Body of pancreas (tissue), 4 donors: ENCODE measurements around the gene ANKRD17. TPM values are rescaled to one million over a fixed set of nuclear protein-coding genes. Genes with fewer than 3 reads are reported as not detected.
"Not testable (repeated sequence)": the region's sequence is repeated elsewhere in the genome, so short reads cannot be mapped to it uniquely, and the experiment has no call there.

Experiments used
- ATAC-seq: fragments of 150-250 bp; one replicate; pipeline ENCODE4 v1.9.1; 2016
- DNase-seq, 4 donors: peaks; one replicate each; pipeline ENCODE4 v3.0.0-alpha.2; 2019
- H3K27ac ChIP-seq, 4 donors: fragments of 200-600 bp; sonication (generic); 1 replicate in 3 of 4; 2 replicates in 1 of 4; pipeline versions ENCODE4 v1.5.1 to v1.6.1; 2016 to 2019; ENCODE audit warnings: mild to moderate bottlenecking in 1 of 4, mixed read lengths in 1 of 4, moderate library complexity in 1 of 4
- H3K27me3 ChIP-seq, 2 donors: fragments of 200-600 bp; sonication (generic); one replicate each; pipeline ENCODE4 v1.6.0; 2016; ENCODE audit warnings: mild to moderate bottlenecking in 1 of 2
- H3K36me3 ChIP-seq, 2 donors: fragments of 200-600 bp; sonication (generic); replicated peaks in 1 of 2; 2 replicates each; pipeline ENCODE4 v1.5.1; 2016; ENCODE audit warnings: low read depth in 2 of 2; ENCODE audit not compliant: insufficient read depth in 1 of 2
- H3K4me1 ChIP-seq: fragments of 200-600 bp; sonication (generic); one replicate; pipeline ENCODE4 v1.6.0; 2016
- H3K4me3 ChIP-seq, 2 donors: fragments of 200-600 bp; sonication (generic); 1 replicate in 1 of 2; 2 replicates in 1 of 2; pipeline ENCODE4 v1.5.1; 2016 to 2019
- H3K9me3 ChIP-seq, 3 donors: fragments of 200-600 bp; sonication (generic); 1 replicate in 2 of 3; 2 replicates in 1 of 3; pipeline ENCODE4 v1.5.1; 2016
- POLR2A ChIP-seq, 3 donors: fragments of 450-650 bp; IDR thresholded peaks; one replicate each; pipeline ENCODE4 v1.6.1; 2016; ENCODE audit warnings: antibody characterized with exemption in 3 of 3, mild to moderate bottlenecking in 2 of 3
- WGBS, 2 donors: methylation state at CpG; one replicate each; pipeline ENCODE4 v1.1.5; 2017; 5-methylcytosine and 5-hydroxymethylcytosine counted together
- intact Hi-C: fragments of 100-400 bp; cut with DNase I; formaldehyde crosslinking; loops from one replicate; pipeline ENCODE4 v1.15.1; 2023
- total RNA-seq, 2 donors: library from RNA; depleted of rRNA; stranded (reverse); fragments of >200 nt; gene quantifications; one replicate each; pipeline ENCODE4 v1.1.0, GENCODE V29; 2016
- TF ChIP-seq, protein P1 (sequence below), 7 experiments: fragments of 450-650 bp in 4 of 7; fragments of 200-600 bp in 3 of 7; sonication (generic) in 3 of 7; IDR thresholded peaks; one replicate each; pipeline ENCODE4 v1.5.1; 2016 to 2019; ENCODE audit warnings: antibody characterized with exemption in 7 of 7

Gene ANKRD17
- total RNA-seq, 2 donors from 2014 or later, result 32.4 to 36.3 TPM

DNA sequence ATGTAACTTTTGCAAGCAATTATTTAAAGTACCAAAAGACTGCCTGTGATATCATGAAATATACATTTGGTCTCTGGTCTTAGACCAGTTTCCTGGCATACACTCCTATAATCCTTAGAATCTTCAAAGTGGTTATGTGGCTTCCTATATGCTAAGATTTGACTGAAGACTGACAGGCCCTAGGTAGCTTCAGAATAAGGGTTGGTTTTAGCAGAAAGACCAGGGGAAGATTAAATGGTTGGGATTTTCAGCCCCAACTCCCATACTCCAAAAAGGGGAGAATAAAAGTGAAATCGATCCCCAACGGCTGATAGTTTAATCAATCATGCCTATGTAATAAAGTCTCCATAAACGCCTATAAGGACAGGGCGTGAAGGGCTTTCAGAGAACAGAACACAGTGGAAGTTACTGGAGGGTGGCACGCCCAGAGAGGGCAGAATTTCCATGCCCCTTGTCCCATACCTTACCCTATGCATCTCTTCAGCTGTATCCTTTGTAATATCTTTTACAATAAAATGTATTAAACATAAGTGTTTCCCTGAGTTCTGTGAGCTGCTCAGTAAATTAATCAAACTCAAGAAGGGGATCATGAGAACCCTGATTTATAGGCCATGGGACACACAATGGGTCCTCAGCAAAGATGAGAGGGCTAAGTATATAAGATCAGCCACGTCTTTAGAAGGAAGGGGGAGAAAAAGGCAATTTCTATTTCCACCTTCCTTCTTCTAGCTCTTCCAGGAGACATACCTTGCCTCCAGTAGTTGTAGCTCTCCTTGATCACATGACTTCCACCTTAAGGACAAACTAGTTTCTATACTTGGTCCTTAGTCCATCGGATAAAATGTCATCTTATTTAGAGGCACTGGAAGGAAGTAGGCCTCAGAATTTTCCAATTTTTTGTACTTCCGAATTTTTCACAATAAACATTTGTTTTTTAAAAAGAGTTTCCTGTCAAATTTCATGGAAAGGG is 26.8 kb downstream of the ANKRD17 start:
- H3K27me3 ChIP-seq, result no peaks in the 10 kb centered on the region
- no peaks in the 10 kb centered on the region for H3K9me3 ChIP-seq
- peaks cover 12% of the 10 kb centered on the region for H3K4me1 ChIP-seq
- H3K36me3 ChIP-seq, result no peaks in the 10 kb centered on the region
- intact Hi-C loops, result no loop called here
- no peak for ATAC-seq
- no peak overlapping the region for H3K27ac ChIP-seq
- 91 to 94% methylated on average over 8 of the region's 8 CpGs for WGBS, 2 donors
- TF ChIP-seq POLR2A (IDR thresholded peaks at IDR 0.05), result no peak
- TF ChIP-seq, protein P1, sequence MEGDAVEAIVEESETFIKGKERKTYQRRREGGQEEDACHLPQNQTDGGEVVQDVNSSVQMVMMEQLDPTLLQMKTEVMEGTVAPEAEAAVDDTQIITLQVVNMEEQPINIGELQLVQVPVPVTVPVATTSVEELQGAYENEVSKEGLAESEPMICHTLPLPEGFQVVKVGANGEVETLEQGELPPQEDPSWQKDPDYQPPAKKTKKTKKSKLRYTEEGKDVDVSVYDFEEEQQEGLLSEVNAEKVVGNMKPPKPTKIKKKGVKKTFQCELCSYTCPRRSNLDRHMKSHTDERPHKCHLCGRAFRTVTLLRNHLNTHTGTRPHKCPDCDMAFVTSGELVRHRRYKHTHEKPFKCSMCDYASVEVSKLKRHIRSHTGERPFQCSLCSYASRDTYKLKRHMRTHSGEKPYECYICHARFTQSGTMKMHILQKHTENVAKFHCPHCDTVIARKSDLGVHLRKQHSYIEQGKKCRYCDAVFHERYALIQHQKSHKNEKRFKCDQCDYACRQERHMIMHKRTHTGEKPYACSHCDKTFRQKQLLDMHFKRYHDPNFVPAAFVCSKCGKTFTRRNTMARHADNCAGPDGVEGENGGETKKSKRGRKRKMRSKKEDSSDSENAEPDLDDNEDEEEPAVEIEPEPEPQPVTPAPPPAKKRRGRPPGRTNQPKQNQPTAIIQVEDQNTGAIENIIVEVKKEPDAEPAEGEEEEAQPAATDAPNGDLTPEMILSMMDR (IDR thresholded peaks at IDR 0.05), result no peak
- DNase-seq, result no peak
- H3K4me3 ChIP-seq, result no peak overlapping the region

DNA sequence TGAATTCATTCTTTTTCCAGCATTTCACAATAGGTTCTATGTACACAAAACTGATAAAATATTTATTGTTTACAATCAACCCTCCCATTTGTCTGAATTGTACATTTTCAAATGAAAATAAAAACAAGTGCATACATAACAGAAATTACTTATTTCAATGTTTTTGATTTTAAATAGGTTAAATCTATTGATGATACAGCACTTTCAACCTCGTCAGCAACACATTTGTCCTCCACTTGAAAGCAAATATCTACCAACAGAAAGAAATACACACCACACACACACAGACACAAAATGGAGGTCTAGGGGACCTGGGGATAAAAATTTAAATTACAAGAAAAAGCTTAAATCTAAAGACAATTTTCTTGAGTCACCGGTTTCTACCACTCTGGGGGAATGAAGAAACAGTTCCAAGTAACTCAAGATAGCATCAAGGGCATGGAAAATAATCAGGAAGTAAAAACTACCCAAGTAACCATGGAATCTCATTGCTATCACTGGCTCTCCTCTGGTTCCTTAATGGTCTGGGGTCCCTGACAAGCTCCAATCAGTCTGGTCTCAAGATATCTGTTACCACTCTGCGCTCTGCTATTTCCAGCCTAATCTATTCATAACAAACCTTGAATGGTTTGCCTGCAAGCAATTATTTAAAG is 27.6 kb downstream of the ANKRD17 start:
- H3K36me3 ChIP-seq, result no peaks in the 10 kb centered on the region
- intact Hi-C loops, result no loop called here
- WGBS, 2 donors, result 85% methylated on average over 3 of the region's 3 CpGs
- ATAC-seq (no peak), DNase-seq (no peak)
- TF ChIP-seq POLR2A (IDR thresholded peaks at IDR 0.05), result no peak
- TF ChIP-seq, protein P1 (IDR thresholded peaks at IDR 0.05), result no peak
- no peak overlapping the region for H3K27ac ChIP-seq
- no peak overlapping the region for H3K4me3 ChIP-seq
- no peaks in the 10 kb centered on the region for H3K9me3 ChIP-seq
- peaks cover 10% of the 10 kb centered on the region for H3K4me1 ChIP-seq
- no peaks in the 10 kb centered on the region for H3K27me3 ChIP-seq

DNA sequence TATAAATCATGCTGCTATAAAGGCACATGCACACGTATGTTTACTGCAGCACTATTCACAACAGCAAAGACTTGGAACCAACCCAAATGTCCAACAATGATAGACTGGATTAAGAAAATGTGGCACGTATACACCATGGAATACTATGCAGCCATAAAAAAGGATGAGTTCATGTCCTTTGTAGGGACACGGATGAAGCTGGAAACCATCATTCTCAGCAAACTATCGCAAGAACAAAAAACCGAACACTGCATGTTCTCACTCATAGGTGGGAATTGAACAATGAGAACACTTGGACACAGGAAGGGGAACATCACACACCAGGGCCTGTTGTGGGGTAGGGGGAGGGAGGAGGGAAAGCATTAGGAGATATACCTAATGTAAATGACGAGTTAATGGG is 29.8 kb downstream of the ANKRD17 start:
- H3K9me3 ChIP-seq, H3K27me3 ChIP-seq, intact Hi-C loops, H3K27ac ChIP-seq, ATAC-seq, DNase-seq, H3K4me1 ChIP-seq, H3K36me3 ChIP-seq, H3K4me3 ChIP-seq: not testable (repeated sequence)
- WGBS, 2 donors, result 92 to 93% methylated on average over 6 of the region's 6 CpGs

DNA sequence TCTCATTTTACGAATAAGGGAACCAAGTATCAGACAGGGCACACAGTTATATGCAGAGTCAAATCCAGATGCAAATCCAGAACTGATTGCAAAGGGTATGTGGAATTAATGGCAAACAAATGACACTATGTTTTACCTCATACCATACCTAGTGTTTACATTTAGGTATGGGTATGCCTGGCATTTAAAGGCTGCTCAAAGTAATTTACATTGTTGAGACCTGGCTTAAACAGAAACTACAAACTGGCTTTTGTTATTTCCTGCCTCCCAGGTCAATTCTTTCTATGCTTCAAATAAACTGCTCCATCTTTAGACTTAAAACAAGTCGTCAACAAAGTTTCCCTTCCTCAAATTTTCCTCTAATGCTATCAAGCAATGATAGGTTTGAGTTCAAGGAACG is 33.7 kb downstream of the ANKRD17 start:
- ATAC-seq, result no peak
- DNase-seq, result no peak
- Histone ChIP-seq H3K27me3 (no peaks in the 10 kb centered on the region), H3K27ac (no peak overlapping the region), H3K9me3 (no peaks in the 10 kb centered on the region), H3K4me1 (peaks cover 28% of the 10 kb centered on the region), H3K4me3 (no peak overlapping the region), H3K36me3 (no peaks in the 10 kb centered on the region)
- intact Hi-C loops, result no loop called here
- no peak for TF ChIP-seq POLR2A (IDR thresholded peaks at IDR 0.05)
- TF ChIP-seq, protein P1 (IDR thresholded peaks at IDR 0.05), result no peak
- WGBS, 2 donors, result 81 to 85% methylated on average over 3 of the region's 3 CpGs

DNA sequence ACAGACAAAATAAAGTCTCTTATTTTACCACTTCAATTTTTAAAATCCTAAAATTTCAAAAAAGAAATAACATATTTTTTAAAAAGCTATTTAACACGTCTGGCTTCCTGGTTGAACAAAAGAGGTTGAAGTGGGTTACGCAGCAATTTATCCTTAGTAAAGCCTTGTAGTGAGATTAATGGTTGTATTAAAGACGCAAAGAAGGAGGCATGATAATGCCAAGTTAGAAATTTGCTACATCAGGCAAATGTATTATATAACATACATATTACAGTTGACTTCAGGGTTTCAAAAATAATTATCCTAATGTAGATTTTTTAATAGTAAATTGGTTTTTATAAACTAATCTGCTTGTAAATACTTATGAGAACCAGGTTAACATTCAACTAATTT is 35.3 kb downstream of the ANKRD17 start:
- Histone ChIP-seq H3K27ac (peak overlapping the region in 3 of 4 donors; percentile 78 to 95 (median 94)), H3K36me3 (no peaks in the 10 kb centered on the region), H3K9me3 (no peaks in the 10 kb centered on the region), H3K27me3 (no peaks in the 10 kb centered on the region), H3K4me3 (no peak overlapping the region), H3K4me1 (peaks cover 30% of the 10 kb centered on the region)
- no peak for TF ChIP-seq POLR2A (IDR thresholded peaks at IDR 0.05)
- TF ChIP-seq, protein P1 (IDR thresholded peaks at IDR 0.05), result no peak
- 9 to 19% methylated on average over 3 of the region's 3 CpGs for WGBS, 2 donors
- DNase-seq (no peak), ATAC-seq (peak; percentile 11)
- intact Hi-C loops, result no loop called here
